Inferior parietal cortex (tissue), 1 donor: Measurements from ENCODE around the gene CCDC121.

Experiments used
- DNase-seq: peaks from one replicate; pipeline ENCODE4 v3.0.0-alpha.2; 2016; ENCODE audit errors: extremely low spot score

CCDC121 gene

GRCh38 chr2:27628767-27629709, at the start of gene CCDC121, which contains the start of gene GPN1:
Gene CCDC121, minus strand, starts transcription at chr2:27629012. Its CDS starts 1,213 bp downstream, at chr2:27627799.
Gene GPN1, plus strand, starts transcription at chr2:27629050. Its CDS starts 9 bp downstream, at chr2:27629059.
- DNase-seq, result peak; percentile 83

GRCh38 chr2:27672723-27673486, 44.1 kb upstream of the CCDC121 start:
- no peak for DNase-seq

GRCh38 chr2:27671235-27671634, 42.4 kb upstream of the CCDC121 start:
- DNase-seq, result no peak

GRCh38 chr2:27667446-27667845, 38.6 kb upstream of the CCDC121 start:
- DNase-seq, result no peak

- no peak for DNase-seq
Measured at GRCh38 chr2:27664622-27665363, 36.0 kb upstream of the CCDC121 start.

GRCh38 chr2:27664154-27664574, 35.4 kb upstream of the CCDC121 start:
- DNase-seq, result no peak

GRCh38 chr2:27663285-27664153, 34.7 kb upstream of the CCDC121 start, which contains the start of the genes SLC4A1AP and SUPT7L:
Gene SLC4A1AP, plus strand, starts transcription at chr2:27663889. Its CDS starts 26 bp downstream, at chr2:27663915.
Gene SUPT7L, minus strand, starts transcription at chr2:27663614. Its CDS starts 1,422 bp downstream, at chr2:27662192.
- peak; percentile 92 for DNase-seq

- no peak for DNase-seq
Measured at GRCh38 chr2:27661371-27661770, 32.6 kb upstream of the CCDC121 start.

GRCh38 chr2:27655155-27655951, 26.5 kb upstream of the CCDC121 start:
- no peak for DNase-seq

GRCh38 chr2:27653397-27653796, 24.6 kb upstream of the CCDC121 start:
- DNase-seq, result no peak

- DNase-seq, result no peak
Measured at GRCh38 chr2:27652790-27653189, 24.0 kb upstream of the CCDC121 start.

GRCh38 chr2:27652341-27652740, 23.5 kb upstream of the CCDC121 start:
- no peak for DNase-seq

- no peak for DNase-seq
Measured at GRCh38 chr2:27651056-27651455, 22.2 kb upstream of the CCDC121 start.

- DNase-seq, result no peak
Measured at GRCh38 chr2:27647737-27648136, 18.9 kb upstream of the CCDC121 start.

- no peak for DNase-seq
Measured at GRCh38 chr2:27647289-27647688, 18.5 kb upstream of the CCDC121 start.

- no peak for DNase-seq
Measured at GRCh38 chr2:27645197-27645596, 16.4 kb upstream of the CCDC121 start.

GRCh38 chr2:27640722-27641245, 12.0 kb upstream of the CCDC121 start:
- DNase-seq, result no peak

- no peak for DNase-seq
Measured at GRCh38 chr2:27638709-27639108, 9.9 kb upstream of the CCDC121 start.

GRCh38 chr2:27638037-27638637, 9.3 kb upstream of the CCDC121 start:
- no peak for DNase-seq
